Cardiac fibroblast (primary cell): ENCODE results near the gene OR10H2.

Experiments used
- DNase-seq, 2 donors: peaks; one replicate each; pipeline versions ENCODE4 v3.0.0 to v3.0.0-alpha.2; 2010; ENCODE audit warnings: low read depth in 2 of 2
- H3K4me3 ChIP-seq, 2 donors: replicated peaks in 1 of 2; 1 replicate in 1 of 2; 2 replicates in 1 of 2; pipeline ENCODE4 v1.5.1; 2011; ENCODE audit warnings: low read depth in 2 of 2, low read length in 2 of 2, mild to moderate bottlenecking in 2 of 2, moderate library complexity in 1 of 2
- CTCF ChIP-seq: IDR thresholded peaks from one replicate; pipeline ENCODE4 v1.5.1; 2011; ENCODE audit warnings: low read depth, mild to moderate bottlenecking, low read length, inconsistent platforms

OR10H2 gene

GRCh38 chr19:15730538-15730937 is 2.7 kb downstream of the OR10H2 start:
- H3K4me3 ChIP-seq: no peak overlapping the region
- TF ChIP-seq CTCF: no peak
- DNase-seq: no peak

GRCh38 chr19:15732388-15732787 is 4.6 kb downstream of the OR10H2 start:
- no peak overlapping the region for H3K4me3 ChIP-seq
- TF ChIP-seq CTCF: no peak
- DNase-seq: no peak

- no peak overlapping the region for H3K4me3 ChIP-seq
- DNase-seq: no peak
- TF ChIP-seq CTCF: no peak
Measured at GRCh38 chr19:15733895-15734294, 6.1 kb downstream of the OR10H2 start.

GRCh38 chr19:15737722-15738121 is 9.9 kb downstream of the OR10H2 start, which contains the start of gene OR10H3:
Gene OR10H3 (plus strand): TSS chr19:15737985. CDS start chr19:15741393, 3,408 bp downstream.
- no peak for DNase-seq
- no peak within 1 kb of the TSS for H3K4me3 ChIP-seq
- TF ChIP-seq CTCF: no peak

- no peak overlapping the region for H3K4me3 ChIP-seq
- TF ChIP-seq CTCF: no peak
Measured at GRCh38 chr19:15740785-15741184, 13.0 kb downstream of the OR10H2 start.

GRCh38 chr19:15748239-15748638 is 20.4 kb downstream of the OR10H2 start:
- no peak for DNase-seq
- H3K4me3 ChIP-seq: no peak overlapping the region
- TF ChIP-seq CTCF: no peak

More at GRCh38 chr19:15740785-15741184, 13.0 kb downstream of the OR10H2 start:
- DNase-seq: no peak

- no peak overlapping the region for H3K4me3 ChIP-seq
- no peak for TF ChIP-seq CTCF
- DNase-seq: no peak
Measured at GRCh38 chr19:15758379-15758778, 30.6 kb downstream of the OR10H2 start.
